ENCODE measurements around the gene C4B. TPM values are rescaled to one million over a fixed set of nuclear protein-coding genes. Genes with fewer than 3 reads are reported as not detected.
"Not testable (repeated sequence)": the region's sequence is repeated elsewhere in the genome, so short reads cannot be mapped to it uniquely, and the experiment has no call there.

C4B gene
- polyA plus RNA-seq, 5 donors: 6.0 to 20.5 (median 8.7) TPM

- not testable (repeated sequence) for DNase-seq
Observed at GRCh38 chr6:31980195-31980876, 34.3 kb upstream of the C4B start.

GRCh38 chr6:31980998-31981397 is 33.6 kb upstream of the C4B start:
- DNase-seq: not testable (repeated sequence)

DNA sequence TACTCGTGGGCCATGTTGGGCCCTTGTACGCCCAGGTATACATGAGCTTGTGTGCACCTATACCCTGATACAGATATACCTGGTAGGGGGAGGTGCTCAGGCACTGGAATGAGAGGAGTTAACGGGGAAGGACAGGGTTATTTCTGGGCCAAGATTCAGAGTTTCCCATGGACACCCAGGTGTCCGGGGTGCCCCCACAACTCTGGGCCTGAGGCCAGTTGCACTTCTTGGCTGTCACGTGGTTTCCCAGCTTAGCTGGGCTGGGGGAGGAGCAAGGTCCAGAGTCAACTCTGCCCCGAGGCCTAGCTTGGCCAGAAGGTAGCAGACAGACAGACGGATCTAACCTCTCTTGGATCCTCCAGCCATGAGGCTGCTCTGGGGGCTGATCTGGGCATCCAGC is 32.9 kb upstream of the C4B start, which contains the start of gene C4A:
Gene C4A, plus strand, starts transcription at position 314 of the 400 bp plus-strand sequence. Its CDS starts 51 bp downstream, at position 365.
- DNase-seq: not testable (repeated sequence)

DNA sequence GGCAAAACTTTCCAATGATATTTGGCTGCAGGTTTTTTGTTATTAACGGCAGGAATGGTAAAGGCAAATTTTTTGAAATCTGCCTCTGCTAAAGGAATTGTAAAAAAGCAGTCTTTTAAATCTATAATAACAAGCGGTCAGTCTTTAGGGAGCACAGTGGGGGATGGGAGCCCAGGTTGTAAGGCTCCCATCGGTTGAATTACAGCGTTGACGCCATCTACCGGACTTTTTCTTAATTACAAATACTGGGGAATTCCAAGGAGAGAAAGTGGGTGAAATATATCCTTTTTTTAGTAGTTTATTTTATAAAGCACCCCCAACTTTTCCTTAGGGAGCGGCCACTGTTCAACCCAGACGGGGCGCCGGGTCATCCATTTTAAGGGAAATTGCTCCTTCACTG is 25.2 kb upstream of the C4B start:
- not testable (repeated sequence) for DNase-seq

- DNase-seq: not testable (repeated sequence)
Observed at GRCh38 chr6:31994421-31994820, 20.2 kb upstream of the C4B start.

GRCh38 chr6:31996385-31996784 is 18.2 kb upstream of the C4B start:
- not testable (repeated sequence) for DNase-seq

DNA sequence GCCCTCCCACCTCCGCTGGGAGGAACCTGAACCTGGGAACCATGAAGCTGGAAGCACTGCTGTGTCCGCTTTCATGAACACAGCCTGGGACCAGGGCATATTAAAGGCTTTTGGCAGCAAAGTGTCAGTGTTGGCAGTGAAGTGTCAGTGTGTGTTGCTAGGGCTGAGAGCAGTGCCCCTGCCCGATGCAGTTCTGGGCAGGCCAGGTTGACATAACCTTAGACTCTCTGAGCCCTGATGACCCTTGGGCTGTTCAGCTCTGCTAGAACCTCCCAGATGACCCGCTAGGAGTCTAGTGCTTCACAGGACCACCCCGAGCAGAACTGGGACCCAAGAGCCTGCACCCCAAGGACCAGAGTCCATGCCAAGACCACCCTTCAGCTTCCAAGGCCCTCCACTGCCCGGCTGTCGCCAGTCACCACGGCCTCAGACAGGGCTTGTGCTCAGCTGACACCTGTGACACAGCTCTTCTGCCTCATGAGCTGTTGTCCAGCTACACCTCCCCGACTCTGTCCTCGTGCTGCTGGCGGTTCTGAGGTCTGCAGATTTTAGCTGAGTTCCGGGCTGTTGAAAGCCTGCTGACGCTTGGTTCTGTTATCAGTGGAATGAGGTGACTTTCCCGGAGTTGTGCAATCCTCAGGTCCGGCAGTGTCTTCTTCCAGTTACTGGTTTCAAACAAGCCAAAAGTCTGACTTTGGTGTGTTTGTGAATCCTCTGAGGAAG is 11.9 kb upstream of the C4B start:
- DNase-seq: not testable (repeated sequence)

DNA sequence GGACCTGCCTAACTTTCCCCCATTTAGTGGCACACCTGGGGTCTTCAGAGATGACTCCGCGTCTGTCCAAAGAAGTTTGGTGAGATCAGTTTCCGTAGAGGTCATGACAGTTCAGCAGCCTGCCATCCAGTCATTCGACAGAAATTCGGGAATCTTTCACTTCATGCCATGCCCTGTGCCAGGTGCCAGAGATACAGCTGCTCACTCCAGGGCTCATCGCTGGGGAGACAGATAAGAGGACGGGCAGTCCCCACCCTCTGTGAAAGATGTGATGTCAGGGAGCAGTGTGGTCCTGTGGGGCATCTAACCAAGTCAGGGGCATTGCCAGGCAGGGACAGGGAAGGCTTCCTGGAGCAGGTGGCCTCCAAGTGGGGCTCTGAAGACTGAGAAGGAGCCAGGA is 11.3 kb upstream of the C4B start:
- DNase-seq: not testable (repeated sequence)

GRCh38 chr6:32004393-32004792 is 10.2 kb upstream of the C4B start:
- DNase-seq: not testable (repeated sequence)

- not testable (repeated sequence) for DNase-seq
Observed at GRCh38 chr6:32004864-32005537, 9.6 kb upstream of the C4B start.

DNA sequence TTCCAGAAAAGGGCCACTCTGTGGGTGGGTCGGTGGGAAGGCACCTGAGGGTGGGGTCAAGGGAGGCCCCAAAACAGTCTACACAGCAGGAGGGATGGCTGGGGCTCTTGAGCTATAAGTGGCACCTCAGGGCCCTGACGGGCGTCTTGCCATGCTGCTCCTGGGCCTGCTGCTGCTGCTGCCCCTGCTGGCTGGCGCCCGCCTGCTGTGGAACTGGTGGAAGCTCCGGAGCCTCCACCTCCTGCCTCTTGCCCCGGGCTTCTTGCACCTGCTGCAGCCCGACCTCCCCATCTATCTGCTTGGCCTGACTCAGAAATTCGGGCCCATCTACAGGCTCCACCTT is 9.1 kb upstream of the C4B start:
- DNase-seq: not testable (repeated sequence)

DNA sequence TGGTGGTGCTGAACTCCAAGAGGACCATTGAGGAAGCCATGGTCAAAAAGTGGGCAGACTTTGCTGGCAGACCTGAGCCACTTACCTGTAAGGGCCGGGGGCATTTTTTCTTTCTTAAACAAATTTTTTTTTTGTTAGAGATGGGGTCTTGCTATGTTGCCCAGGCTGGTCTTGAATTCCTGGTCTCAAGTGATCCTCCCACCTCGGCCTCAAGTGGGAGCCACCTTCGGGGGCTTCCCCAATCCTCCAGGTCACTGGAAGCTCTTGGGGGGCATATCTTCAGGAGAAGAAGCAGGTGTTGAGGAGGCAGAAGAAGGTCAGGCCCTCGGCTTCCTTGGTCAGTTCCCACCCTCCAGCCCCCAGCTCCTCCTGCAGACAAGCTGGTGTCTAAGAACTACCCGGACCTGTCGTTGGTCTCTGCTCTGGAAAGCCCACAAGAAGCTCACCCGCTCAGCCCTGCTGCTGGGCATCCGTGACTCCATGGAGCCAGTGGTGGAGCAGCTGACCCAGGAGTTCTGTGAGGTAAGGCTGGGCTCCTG is 8.5 kb upstream of the C4B start:
- DNase-seq: not testable (repeated sequence)

DNA sequence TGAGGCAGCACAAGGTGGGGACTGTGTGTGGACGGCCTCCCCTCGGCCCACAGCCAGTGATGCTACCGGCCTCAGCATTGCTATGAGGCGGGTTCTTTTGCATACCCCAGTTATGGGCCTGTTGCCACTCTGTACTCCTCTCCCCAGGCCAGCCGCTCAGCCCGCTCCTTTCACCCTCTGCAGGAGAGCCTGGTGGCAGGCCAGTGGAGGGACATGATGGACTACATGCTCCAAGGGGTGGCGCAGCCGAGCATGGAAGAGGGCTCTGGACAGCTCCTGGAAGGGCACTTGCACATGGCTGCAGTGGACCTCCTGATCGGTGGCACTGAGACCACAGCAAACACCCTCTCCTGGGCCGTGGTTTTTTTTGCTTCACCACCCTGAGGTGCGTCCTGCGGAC is 7.5 kb upstream of the C4B start:
- not testable (repeated sequence) for DNase-seq

- DNase-seq: not testable (repeated sequence)
Observed at GRCh38 chr6:32008037-32008436, 6.6 kb upstream of the C4B start.

- DNase-seq: not testable (repeated sequence)
Observed at GRCh38 chr6:32008616-32009015, 6.0 kb upstream of the C4B start.

GRCh38 chr6:32009537-32009936 is 5.1 kb upstream of the C4B start:
- not testable (repeated sequence) for DNase-seq

GRCh38 chr6:32010856-32011530 is 3.6 kb upstream of the C4B start:
- not testable (repeated sequence) for DNase-seq

DNA sequence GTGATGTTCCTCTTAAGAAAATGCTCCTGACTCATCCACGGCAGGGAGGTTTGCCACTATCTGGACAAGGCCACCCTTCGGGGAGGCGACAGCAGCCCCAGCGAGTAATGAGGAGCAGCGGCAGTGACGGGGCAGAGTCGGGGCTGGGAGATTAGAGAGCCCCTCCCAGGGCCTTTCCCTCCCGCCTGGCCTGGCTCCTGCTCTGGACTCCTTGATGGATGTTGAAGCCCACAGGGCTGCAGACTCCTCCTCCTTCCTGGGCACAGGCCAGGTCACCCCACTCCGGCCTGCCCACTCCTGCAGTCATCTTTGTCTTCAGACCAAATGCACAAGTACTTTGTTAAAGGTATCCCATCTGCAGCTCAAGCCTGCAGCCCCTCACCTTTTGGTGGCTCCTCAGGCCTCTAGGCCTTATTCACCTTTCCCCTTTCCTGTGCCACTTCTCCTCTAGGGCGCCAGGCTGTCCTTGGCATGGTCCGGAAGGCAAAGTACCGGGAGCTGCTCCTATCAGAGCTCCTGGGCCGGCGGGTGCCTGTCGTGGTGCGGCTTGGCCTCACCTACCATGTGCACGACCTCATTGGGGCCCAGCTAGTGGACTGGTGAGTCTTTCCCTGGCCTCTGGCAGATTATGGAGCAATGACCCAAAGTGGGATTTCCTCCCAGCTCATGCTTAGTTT is 1.5 kb upstream of the C4B start:
- not testable (repeated sequence) for DNase-seq

DNA sequence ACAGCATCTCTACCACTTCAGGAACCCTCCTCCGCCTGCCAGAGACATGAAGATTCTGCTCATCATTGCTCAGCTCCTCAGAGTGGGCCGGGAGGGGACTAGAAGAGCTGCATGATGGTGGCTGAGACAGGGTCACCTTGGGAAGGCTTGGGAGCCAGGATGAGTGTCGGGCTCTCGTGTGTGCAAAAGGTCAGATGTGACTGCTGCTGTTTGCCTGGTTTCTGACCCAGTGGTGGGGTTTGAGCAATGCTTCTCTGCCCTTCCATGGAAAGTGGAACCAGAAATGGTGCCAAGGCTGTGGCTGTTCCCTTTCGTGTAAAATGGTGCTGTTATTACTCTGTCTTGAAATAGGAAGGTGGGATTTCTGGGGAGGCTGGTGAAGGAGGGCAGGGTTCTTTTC is 857 bp upstream of the C4B start:
- not testable (repeated sequence) for DNase-seq

- not testable (repeated sequence) for DNase-seq
Observed at GRCh38 chr6:32022100-32022499, 7.5 kb downstream of the C4B start.

- not testable (repeated sequence) for DNase-seq
Observed at GRCh38 chr6:32028631-32029030, 14.0 kb downstream of the C4B start.
